HG03280 (cell line): ENCODE data around the gene DGLUCY.

ENCODE experiments used
- ATAC-seq: cut with Tn5 transposase; IDR thresholded peaks from one replicate; pipeline ENCODE4 v1.9.1; 2021; ENCODE audit warnings: mild to moderate bottlenecking, moderate library complexity; ENCODE audit not compliant: unreplicated experiment

The DGLUCY gene

DNA sequence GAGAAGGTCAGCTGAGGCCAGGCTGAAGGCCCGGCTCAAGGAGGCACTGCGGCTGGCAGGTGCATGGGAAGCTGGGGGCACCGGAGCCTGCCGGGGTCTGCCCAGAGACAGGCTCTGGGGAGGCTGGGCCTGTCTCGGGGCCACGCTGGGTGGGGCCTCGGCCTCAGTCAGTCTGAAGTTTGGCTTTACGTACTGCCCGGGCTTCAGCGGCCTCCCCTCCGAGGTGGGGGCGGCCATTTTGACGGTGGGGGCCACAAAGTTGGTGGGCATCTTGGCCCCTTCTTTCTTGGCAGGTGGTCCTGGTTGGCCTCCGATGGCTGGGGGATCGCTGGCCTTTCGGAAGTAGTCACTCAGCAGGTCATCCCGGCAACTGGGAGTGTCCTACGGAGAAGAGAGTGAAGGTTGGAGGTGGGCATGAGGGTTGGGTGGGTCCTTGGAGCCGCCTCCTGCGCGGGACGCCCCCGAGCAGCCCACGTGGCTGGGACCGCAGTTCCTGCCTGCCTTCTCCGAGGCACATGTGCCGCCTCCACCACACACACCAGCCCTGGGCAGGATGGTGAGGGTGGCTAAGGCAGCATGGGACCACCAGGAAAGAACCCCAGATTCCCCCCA is 159.5 kb downstream of the DGLUCY start:
- ATAC-seq = no peak

- ATAC-seq = no peak
Measured at GRCh38 chr14:91273885-91274273, 160.0 kb downstream of the DGLUCY start.

DNA sequence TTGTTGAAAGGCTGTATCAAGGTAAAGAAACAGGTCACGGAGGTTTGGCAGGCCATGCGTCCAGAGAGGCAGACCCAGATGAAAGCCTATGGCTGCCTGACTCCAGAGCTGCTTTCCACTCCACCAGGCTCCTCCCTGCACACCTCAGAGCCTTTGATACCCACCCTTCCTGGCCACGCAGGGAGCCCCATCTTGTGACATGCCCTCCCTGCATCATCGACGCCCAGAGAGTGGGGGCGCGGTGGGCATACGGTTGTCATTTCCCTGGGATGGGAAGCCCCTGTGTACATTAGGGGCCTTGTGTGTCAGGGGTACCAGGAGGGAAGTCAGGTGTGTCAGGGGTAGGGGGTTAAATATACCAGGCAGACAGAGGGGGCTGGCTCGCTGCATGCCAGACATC is 160.9 kb downstream of the DGLUCY start:
- ATAC-seq = no peak
